Head of caudate nucleus (tissue), 42 donors: Measurements from ENCODE around the gene WBP4.
A peak's percentile ranks its signal among the peaks of the same experiment; 100 is the strongest.
"Not testable (repeated sequence)": the region's sequence is repeated elsewhere in the genome, so short reads cannot be mapped to it uniquely, and the experiment has no call there.

ENCODE experiments used
- DNase-seq, 42 donors: peaks; one replicate each; pipeline versions ENCODE4 v3.0.0 to v3.0.0-alpha.2; 2020 to 2021; ENCODE audit warnings: mixed read lengths in 7 of 42
- intact Hi-C: fragments of 100-400 bp; cut with DNase I; formaldehyde crosslinking; loops from one replicate; pipeline ENCODE4 v1.15.0; 2022

Gene WBP4

GRCh38 chr13:41061914-41062837 is 867 bp downstream of the WBP4 start:
- DNase-seq = peak in 1 of 42 donors; percentile 43
- intact Hi-C loops = loop anchor here (5.0 to 10.0 kb wide), 4 partner anchors 73 to 250 kb away; partner anchors contain the start of genes KBTBD6, KBTBD7 and NAA16

DNA sequence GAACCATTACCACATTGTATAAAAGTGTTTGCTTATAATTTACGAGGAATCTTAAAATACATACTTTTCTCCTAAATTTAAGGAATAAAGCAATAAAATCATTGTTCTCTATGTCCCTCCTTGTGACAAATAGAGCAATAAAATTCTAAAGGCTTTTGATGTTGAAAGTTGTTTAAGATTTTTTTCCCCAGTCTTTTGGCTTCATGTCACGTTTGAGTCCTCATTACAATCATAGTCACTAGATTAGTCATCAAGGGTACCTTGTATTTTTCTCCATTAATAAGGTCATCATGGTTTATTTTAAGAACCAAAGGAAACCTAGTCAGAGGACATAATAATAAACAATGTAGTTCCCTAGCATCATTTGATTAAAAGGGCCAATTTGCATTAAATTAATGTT is 3.2 kb downstream of the WBP4 start:
- intact Hi-C loops = loop anchor here (5.0 to 10.0 kb wide), 4 partner anchors 70 to 248 kb away; partner anchors contain the start of genes KBTBD6, KBTBD7 and NAA16
- no peak for DNase-seq

DNA sequence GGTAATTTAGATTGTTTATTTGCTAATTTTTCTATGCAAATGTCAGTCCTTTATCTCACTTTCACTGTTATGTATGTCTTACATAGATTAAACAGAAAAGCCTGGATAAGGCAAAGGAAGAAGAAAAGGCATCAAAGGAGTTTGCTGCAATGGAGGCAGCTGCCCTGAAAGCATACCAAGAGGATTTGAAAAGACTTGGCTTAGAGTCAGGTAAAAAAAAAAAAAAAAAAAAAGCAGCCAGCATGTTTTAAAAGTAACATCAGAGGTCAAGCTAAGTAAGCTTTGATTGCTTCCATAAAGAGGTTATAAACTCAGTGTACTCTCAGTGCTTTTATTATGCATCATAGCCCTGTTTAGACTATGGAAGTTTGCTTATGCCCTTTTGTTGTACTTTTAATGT is 3.8 kb downstream of the WBP4 start:
- DNase-seq = no peak
- intact Hi-C loops = loop anchor here (10.0 kb wide), 1 partner anchor 70 kb away; the partner anchor contains the start of gene KBTBD6

DNA sequence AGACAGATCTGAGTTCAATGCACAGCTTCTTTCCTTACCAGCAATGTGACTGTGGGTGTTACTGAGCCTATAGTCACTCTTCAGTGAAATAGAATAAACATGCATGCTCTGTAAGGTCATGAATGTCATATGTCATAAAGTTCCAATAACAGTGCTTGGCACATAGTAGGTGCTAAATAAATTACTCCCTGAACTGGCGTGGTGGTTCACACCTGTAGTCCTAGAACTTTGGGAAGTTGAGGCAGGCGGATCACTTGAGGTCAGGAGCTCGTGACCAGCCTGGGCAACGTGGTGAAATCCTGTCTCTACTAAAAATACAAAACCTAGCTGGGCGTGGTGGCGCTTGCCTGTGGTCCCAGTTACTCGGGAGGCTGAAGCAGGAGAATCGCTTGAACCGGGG is 13.2 kb downstream of the WBP4 start:
- DNase-seq = no peak
- intact Hi-C loops = no loop called here

- peak in 15 of 42 donors; percentile 6 to 73 (median 33) for DNase-seq
- intact Hi-C loops = loop anchor here (5.0 kb wide), 1 partner anchor 147 kb away; no protein-coding TSS in a partner anchor
Observed at GRCh38 chr13:41075034-41075433, 13.7 kb downstream of the WBP4 start.

DNA sequence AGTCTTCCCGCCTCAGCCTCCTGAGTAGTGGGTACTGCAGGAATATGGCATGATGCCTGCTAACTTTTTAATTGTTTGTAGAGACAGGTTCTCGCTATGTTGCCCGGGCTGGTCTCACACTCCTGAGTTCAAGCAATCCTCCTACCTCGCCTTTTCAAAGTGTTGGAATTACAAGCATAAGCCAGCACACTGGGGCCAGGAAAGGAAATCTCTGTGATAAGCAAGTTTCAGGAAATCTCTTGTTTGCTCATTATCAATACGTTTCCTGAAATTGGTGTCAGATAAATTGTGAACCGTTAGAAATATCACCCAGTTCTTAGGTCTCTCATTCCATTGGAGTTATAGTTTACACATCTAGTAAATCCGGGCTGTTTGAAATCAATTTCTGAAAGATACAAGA is 14.2 kb downstream of the WBP4 start:
- no peak for DNase-seq
- intact Hi-C loops = loop anchor here (5.0 kb wide), 1 partner anchor 147 kb away; no protein-coding TSS in a partner anchor

DNA sequence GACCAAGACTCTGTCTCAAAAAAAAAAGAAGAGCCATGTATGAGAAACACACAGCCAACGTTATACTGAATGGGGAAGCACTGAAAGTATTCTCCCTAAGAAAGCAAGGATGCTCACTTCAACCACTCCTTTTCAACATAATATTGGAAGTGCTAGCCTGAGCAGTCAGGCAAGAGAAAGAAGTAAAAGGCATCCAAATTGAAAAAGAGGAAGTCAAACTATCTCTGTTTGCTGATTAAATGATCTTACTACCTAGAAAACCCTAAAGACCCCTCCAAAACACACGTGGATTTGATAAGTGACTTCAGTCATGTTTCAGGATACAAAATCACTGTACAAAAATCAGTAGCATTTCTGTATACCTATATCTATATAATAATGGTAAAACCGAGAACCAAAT is 16.2 kb downstream of the WBP4 start:
- no peak for DNase-seq
- intact Hi-C loops = loop anchor here (5.0 kb wide), 1 partner anchor 145 kb away; no protein-coding TSS in a partner anchor

- DNase-seq = no peak
Observed at GRCh38 chr13:41079725-41080124, 18.4 kb downstream of the WBP4 start.

GRCh38 chr13:41085961-41086585 is 24.8 kb downstream of the WBP4 start:
- intact Hi-C loops = no loop called here
- DNase-seq = no peak

More at GRCh38 chr13:41079725-41080124, 18.4 kb downstream of the WBP4 start:
- intact Hi-C loops = loop anchor here (5.0 kb wide), 1 partner anchor 143 kb away; no protein-coding TSS in a partner anchor

DNA sequence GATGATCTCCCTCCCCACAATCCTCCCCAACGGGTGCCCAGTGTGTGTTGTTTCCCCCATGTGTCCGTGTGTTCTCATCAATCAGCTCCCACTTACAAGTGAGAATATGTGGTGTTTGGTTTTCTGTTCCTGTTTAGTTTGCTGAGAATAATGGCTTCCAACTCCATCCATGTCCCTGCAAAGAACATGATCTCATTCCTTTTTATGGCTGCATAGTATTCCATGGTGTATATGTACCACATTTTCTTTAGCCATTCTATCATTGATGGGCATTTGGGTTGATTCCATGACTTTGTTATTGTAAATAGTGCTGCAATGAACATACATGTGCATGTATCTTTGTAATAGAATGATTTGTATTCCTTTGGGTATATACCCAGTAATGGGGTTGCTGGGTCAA is 34.4 kb downstream of the WBP4 start:
- intact Hi-C loops = not testable (repeated sequence)

DNA sequence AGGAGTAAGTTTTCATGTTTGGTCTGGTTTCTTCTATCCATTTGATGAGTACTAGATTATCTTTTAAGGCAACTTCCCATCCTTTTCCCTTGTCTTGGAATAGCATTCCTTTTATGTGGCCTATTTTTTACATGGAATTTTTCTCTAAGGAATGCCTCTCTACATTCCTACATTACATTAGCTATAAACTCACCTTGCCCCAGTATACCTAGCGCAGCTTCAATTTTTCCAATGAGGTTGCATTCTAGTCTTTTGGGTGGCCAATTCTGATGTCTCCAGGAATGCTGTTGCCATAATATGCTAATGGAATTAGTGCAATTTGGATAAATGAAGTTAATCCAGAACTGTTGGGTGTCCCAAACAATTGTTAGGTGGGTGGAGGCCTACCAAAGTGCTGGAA is 37.5 kb downstream of the WBP4 start:
- intact Hi-C loops = no loop called here
- DNase-seq = no peak

More for the DNA sequence above, 34.4 kb downstream of the WBP4 start:
- not testable (repeated sequence) for DNase-seq

GRCh38 chr13:41099986-41100385 is 38.7 kb downstream of the WBP4 start:
- intact Hi-C loops = no loop called here

GRCh38 chr13:41107104-41107571 is 45.8 kb downstream of the WBP4 start:
- no peak for DNase-seq

More at GRCh38 chr13:41099986-41100385, 38.7 kb downstream of the WBP4 start:
- no peak for DNase-seq

GRCh38 chr13:41107584-41108014 is 46.3 kb downstream of the WBP4 start:
- DNase-seq = no peak

More at GRCh38 chr13:41107104-41107571, 45.8 kb downstream of the WBP4 start:
- intact Hi-C loops = no loop called here

GRCh38 chr13:41111454-41111853 is 50.1 kb downstream of the WBP4 start:
- intact Hi-C loops = no loop called here
- DNase-seq = no peak

More at GRCh38 chr13:41107584-41108014, 46.3 kb downstream of the WBP4 start:
- intact Hi-C loops = no loop called here

GRCh38 chr13:41117869-41118268 is 56.6 kb downstream of the WBP4 start:
- intact Hi-C loops = no loop called here
- no peak for DNase-seq

DNA sequence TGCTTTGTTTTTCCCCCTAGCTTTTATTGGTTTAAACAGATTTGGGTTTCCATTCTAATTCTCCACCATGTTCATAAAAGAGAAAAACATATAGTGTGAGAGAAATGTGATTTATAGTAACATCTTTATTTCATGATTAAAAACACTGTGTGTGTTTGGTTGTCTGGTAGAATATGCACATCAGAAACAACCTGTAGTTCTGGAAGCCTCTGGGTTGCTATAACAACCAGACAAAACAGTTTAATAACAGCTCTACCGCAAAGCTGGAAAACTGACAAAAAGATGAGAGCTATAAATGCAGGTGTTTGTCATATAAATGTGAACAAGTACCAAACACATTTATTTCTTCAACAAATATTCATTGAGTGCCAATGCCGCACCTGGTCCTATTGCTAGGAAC is 61.5 kb downstream of the WBP4 start:
- intact Hi-C loops = no loop called here
- peak in 1 of 42 donors; percentile 11 for DNase-seq

- DNase-seq = no peak
- intact Hi-C loops = no loop called here
Observed at GRCh38 chr13:41127701-41128100, 66.4 kb downstream of the WBP4 start.

DNA sequence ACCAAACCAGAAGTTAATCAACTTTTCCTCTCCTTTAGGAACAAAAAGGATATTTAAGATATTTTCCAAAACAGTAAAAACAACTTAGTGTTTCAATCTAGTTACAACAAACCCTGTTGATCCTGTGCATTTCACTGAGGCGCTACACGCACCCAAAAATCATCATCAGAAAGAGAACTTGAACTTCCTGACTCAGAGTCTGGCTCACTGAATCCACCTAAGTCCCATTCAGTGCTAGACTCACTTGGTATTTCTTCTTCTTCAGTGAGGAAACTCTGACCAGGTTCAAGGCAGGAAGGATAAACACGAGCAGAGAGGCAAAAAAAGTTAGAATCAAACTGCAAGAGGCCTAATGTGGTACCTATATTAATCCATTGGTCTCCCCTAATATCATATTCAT is 69.0 kb downstream of the WBP4 start:
- no peak for DNase-seq
- intact Hi-C loops = loop anchor here (5.0 to 10.0 kb wide), 2 partner anchors 66 to 208 kb away; partner anchors contain the start of gene WBP4
